IPS DF 4.7 (cell line): ENCODE data around the gene LIFR.
"Not testable (repeated sequence)": the region's sequence is repeated elsewhere in the genome, so short reads cannot be mapped to it uniquely, and the experiment has no call there.

Source experiments
- DNase-seq: peaks from one replicate; pipeline ENCODE4 v3.0.0-alpha.2; 2013; ENCODE audit warnings: low spot score; ENCODE audit errors: extremely low read depth

The LIFR gene

GRCh38 chr5:38582975-38583319 is 26.5 kb upstream of the LIFR start:
- DNase-seq, result no peak

GRCh38 chr5:38582293-38582974 is 26.0 kb upstream of the LIFR start:
- no peak for DNase-seq

DNA sequence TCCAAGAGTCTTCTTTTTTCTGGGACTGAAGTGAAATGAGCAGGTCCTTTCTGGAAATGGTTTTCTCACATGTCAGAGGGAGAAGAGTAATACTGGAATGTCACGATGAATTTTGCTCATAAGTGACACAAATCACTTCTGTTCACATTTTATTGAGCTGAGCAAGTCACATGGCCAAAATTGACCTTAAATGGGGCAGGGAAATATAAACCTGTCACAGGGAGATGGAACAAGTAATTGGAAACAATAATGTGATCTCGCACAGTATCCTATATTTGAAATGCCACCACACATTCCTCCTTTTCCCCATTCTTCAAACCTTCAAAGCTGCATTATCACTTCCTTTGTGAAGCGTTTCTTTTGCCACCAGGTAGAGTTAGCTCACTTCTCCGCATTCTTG is 25.2 kb upstream of the LIFR start:
- no peak for DNase-seq

DNA sequence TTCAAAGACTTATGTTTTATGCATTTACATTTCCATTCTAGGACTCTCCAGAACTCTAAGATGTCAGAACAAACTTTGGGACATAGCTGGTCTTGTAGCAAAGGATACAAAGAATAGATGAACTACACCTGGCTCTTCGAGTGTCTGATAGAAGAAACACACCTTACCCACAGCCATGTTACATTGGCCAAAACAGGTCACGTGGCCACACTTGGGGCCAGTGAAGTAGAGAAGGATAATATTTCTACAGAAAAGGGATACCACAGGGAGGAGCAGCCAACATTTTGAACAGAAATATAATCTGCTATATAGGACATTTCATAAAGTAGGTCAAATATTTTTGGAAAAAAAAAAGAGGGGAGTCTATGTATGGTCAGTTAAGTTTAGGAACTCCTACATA is 22.7 kb upstream of the LIFR start:
- no peak for DNase-seq

DNA sequence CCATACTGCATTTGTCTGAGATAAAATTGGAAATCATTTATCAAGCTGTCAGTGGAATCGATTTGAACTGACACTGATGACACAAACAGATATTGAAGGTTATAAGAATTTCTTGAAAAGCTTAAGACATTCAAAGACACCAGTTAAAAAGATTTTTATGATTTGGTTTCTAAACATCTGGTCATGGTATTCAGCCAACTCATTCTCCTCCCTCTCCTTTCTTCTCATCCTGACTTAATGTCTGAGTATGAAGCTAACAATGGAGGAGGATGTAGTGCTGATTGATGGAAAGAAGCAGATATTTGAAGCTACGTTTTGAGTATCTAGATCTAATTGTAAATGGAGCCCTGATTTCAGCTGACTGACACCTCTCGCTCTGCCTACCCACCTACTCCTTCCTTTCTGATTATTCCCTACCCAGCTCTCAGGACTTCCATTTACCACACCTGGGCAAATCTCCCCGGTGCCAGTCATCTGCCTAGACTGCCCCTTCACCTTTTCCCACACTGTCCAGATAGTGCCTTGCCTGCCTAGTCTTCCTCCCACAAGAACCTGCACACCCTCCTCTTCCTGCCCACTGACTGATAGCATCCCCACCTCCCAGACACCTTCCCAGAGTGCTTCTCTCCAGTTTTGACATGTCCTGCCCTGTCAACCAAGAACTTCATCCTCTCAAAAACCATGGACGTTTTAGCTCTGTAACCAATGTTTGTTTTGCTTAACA is 20.7 kb upstream of the LIFR start:
- no peak for DNase-seq

- DNase-seq, result no peak
These were observed 20.0 kb upstream of the LIFR start for GRCh38 chr5:38576442-38576841.

DNA sequence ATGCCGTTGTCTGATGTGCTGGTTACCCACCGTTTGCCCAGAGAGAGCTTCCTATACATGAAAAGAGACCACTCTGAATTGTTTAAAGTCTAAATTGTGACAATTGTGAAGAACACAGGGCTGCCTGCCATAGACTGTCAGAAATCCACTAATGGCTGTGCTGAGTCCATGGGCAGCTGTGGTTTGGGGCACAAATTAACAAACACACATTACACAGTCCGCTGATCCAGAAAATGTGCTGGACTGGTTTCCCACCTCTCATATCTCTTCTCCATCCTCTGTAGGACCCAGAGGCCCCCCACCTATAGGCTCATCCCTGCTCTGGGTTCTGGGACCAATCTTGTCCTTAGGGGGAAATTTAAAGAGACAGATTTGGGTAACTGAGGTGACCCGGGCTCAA is 19.0 kb upstream of the LIFR start:
- no peak for DNase-seq

DNA sequence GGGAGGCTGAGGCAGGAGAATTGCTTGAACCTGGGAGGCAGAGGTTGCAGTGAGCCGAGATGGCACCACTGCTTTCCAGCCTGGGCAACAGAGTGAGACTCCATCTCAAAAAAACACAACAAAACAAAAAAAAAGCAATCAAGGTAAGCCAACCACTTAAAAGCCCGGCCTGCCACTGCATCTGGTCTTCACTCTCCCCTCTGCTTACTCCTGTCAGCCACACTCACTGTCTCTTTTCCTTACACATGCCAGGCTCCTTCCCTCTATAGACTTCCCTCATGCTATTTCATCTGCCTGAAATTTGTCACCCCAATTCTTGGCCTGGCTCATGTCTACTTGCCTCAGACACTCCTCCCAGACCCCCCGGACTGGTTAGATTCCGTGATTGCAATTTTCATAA is 17.6 kb upstream of the LIFR start:
- DNase-seq, result no peak

- DNase-seq, result no peak
These were observed 17.1 kb upstream of the LIFR start for GRCh38 chr5:38573521-38573920.

GRCh38 chr5:38569180-38569579 is 12.7 kb upstream of the LIFR start:
- no peak for DNase-seq

- DNase-seq, result not testable (repeated sequence)
These were observed 10.9 kb upstream of the LIFR start for GRCh38 chr5:38567306-38567705.

GRCh38 chr5:38563624-38564023 is 7.2 kb upstream of the LIFR start:
- no peak for DNase-seq

DNA sequence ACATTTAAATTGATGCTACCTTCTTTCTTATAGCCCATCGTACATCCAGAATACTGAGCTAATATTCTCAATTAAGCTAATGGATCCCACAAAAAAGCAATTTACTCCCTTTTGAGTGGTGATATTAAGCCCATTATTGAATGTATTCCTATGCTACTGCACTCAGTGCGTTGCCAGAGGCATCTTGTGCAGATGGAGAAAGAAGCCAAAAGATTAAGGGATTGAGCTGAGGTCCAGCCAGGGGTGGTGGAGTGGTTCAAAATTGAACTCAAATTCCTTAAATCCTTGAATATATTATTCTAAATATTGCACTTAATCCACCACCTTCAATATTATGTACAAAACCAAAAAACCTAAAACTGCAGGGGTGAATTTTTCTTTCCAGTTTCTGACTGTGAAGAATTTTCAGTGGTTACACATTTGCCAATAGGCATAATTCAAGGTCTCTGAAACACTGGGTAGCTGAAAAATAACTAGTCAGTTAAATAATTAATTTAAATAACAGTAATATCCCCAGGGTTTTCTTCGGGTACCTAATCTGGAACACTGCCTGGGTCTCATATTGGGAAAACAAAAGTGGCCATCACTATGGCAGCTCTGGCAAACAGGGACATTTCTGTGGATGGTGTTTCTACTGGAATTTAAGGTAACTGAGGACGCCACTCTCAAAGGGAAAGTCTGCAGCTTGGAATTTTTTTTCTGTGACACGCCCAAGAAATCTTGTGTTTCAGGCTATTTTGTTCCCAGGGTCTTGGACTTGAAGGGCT is 6.2 kb upstream of the LIFR start:
- no peak for DNase-seq

DNA sequence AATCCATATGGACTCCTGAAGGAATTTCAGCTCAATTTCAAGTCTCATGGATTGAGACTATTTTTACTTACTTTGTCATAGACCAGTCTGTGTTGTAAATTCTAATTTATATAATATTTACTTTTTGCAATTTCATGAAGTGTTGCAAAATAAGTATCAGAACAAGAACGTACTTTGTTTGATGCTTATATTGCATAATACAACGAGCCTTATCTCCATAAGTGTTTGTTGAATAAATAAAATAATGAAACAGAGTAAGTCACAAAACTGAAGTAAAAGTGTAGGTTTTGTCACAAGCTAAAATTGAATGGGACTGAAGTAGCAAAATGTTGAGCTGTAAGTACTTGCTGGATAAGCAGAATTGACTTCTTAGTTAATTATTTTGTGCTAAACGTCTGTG is 3.0 kb upstream of the LIFR start:
- DNase-seq, result no peak

GRCh38 chr5:38557792-38558191 is 1.3 kb upstream of the LIFR start:
- DNase-seq, result no peak

GRCh38 chr5:38557308-38557710 is 863 bp upstream of the LIFR start:
- no peak for DNase-seq

GRCh38 chr5:38556088-38556598 is 303 bp downstream of the LIFR start:
- DNase-seq, result no peak

- DNase-seq, result no peak
These were observed 925 bp downstream of the LIFR start for GRCh38 chr5:38555354-38556087.

GRCh38 chr5:38554861-38555260 is 1.6 kb downstream of the LIFR start:
- no peak for DNase-seq

DNA sequence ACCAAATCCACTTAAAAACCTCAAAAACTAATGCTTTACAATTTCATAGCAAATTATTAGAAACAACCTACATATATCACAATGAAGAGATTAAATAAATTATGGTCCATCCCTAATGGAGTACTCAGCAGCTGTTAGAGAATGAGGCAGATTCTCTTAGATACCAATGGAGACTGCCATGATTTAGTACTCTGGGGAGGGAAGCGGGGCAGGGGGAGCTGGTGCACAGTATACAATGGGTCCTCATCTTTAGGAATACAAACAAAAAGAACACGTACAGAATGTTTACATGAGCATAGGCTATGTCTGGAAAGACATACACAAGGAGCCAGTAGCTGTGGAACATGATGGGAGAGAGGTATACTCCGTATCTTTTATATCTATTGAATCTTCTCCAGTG is 2.0 kb downstream of the LIFR start:
- no peak for DNase-seq

- DNase-seq, result no peak
These were observed 3.4 kb downstream of the LIFR start for GRCh38 chr5:38553001-38553521.
